H9 (cell line): Measurements from ENCODE around the gene CAMTA1. TPM values are rescaled to one million over a fixed set of nuclear protein-coding genes. Genes with fewer than 3 reads are reported as not detected.

Experiments
- DNase-seq: peaks from one replicate; pipeline ENCODE4 v3.0.0-alpha.2; 2017
- H2AFZ ChIP-seq: one replicate; pipeline ENCODE4 v1.6.1; 2013; ENCODE audit warnings: mild to moderate bottlenecking, low read length, control low read depth, moderate library complexity
- H2AK5ac ChIP-seq: 2 replicates; pipeline ENCODE4 v1.6.1; 2013; ENCODE audit warnings: low read length, control low read depth, mixed read lengths; ENCODE audit not compliant: insufficient read length
- H2BK120ac ChIP-seq: one replicate; pipeline ENCODE4 v1.6.1; 2013; ENCODE audit warnings: low read depth, mild to moderate bottlenecking, low read length, control low read depth, inconsistent platforms; ENCODE audit not compliant: poor library complexity, severe bottlenecking
- H2BK12ac ChIP-seq: 2 replicates; pipeline ENCODE4 v1.6.1; 2013; ENCODE audit warnings: low read length, control low read depth, mixed read lengths, low read depth; ENCODE audit not compliant: insufficient read length
- H2BK15ac ChIP-seq: 2 replicates; pipeline ENCODE4 v1.6.1; 2013; ENCODE audit warnings: low read depth, low read length, control low read depth
- H2BK20ac ChIP-seq: one replicate; pipeline ENCODE4 v1.6.1; 2013; ENCODE audit warnings: low read depth, mild to moderate bottlenecking, low read length, control low read depth, inconsistent platforms; ENCODE audit not compliant: poor library complexity, severe bottlenecking
- H2BK5ac ChIP-seq: 2 replicates; pipeline ENCODE4 v1.6.1; 2013; ENCODE audit warnings: low read length, control low read depth, mixed read lengths; ENCODE audit not compliant: insufficient read length
- H3K14ac ChIP-seq: 2 replicates; pipeline ENCODE4 v1.6.1; 2013; ENCODE audit warnings: low read length, control low read depth; ENCODE audit not compliant: insufficient read depth
- H3K18ac ChIP-seq: 2 replicates; pipeline ENCODE4 v1.6.1; 2013; ENCODE audit warnings: low read depth, mild to moderate bottlenecking, mixed read lengths, low read length, control low read depth; ENCODE audit not compliant: insufficient read length
- H3K23ac ChIP-seq: 2 replicates; pipeline ENCODE4 v1.6.1; 2013; ENCODE audit warnings: low read length, control low read depth, mixed read lengths, low read depth; ENCODE audit not compliant: insufficient read length
- H3K23me2 ChIP-seq: 2 replicates; pipeline ENCODE4 v1.6.1; 2013; ENCODE audit warnings: low read depth, mild to moderate bottlenecking, mixed read lengths, low read length, control low read depth; ENCODE audit not compliant: insufficient read length, poor library complexity, severe bottlenecking
- H3K27ac ChIP-seq: 2 replicates; pipeline ENCODE4 v1.5.1; 2013; ENCODE audit warnings: low read length, control low read depth, mixed read lengths, low read depth; ENCODE audit not compliant: insufficient read length
- H3K27me3 ChIP-seq: 2 replicates; pipeline ENCODE4 v1.6.1; 2013; ENCODE audit warnings: low read length, control low read depth, inconsistent platforms; ENCODE audit not compliant: insufficient read depth
- H3K4ac ChIP-seq: 2 replicates; pipeline ENCODE4 v1.6.1; 2013; ENCODE audit warnings: low read depth, mild to moderate bottlenecking, control low read depth, inconsistent platforms, low read length, moderate library complexity
- H3K4me1 ChIP-seq: 2 replicates; pipeline ENCODE4 v1.6.1; 2013; ENCODE audit warnings: low read length, control low read depth, inconsistent platforms; ENCODE audit not compliant: insufficient read depth
- H3K4me2 ChIP-seq: 2 replicates; pipeline ENCODE4 v1.6.1; 2013; ENCODE audit warnings: low read length, control low read depth, mixed read lengths; ENCODE audit not compliant: insufficient read length, insufficient read depth
- H3K56ac ChIP-seq: 2 replicates; pipeline ENCODE4 v1.6.1; 2013; ENCODE audit warnings: low read depth, mild to moderate bottlenecking, mixed read lengths, low read length, control low read depth; ENCODE audit not compliant: insufficient read length
- H3K79me1 ChIP-seq: 2 replicates; pipeline ENCODE4 v1.6.1; 2013; ENCODE audit warnings: low read depth, mild to moderate bottlenecking, moderate library complexity, low read length, control low read depth, inconsistent platforms; ENCODE audit not compliant: insufficient read depth, poor library complexity, severe bottlenecking
- H3K79me2 ChIP-seq: 2 replicates; pipeline ENCODE4 v1.6.1; 2013; ENCODE audit warnings: low read length, control low read depth, inconsistent platforms; ENCODE audit not compliant: insufficient read depth
- H3K9ac ChIP-seq: 2 replicates; pipeline ENCODE4 v1.6.1; 2013; ENCODE audit warnings: low read length, control low read depth, mixed read lengths; ENCODE audit not compliant: insufficient read length; ENCODE audit errors: extremely low read depth
- H3K9me3 ChIP-seq: one replicate; pipeline ENCODE4 v1.6.1; 2013; ENCODE audit warnings: low read depth, low read length, inconsistent platforms; ENCODE audit not compliant: control insufficient read depth
- H3T11ph ChIP-seq: one replicate; pipeline ENCODE4 v1.6.1; 2013; ENCODE audit warnings: mild to moderate bottlenecking, low read length, control low read depth, inconsistent platforms
- H4K20me1 ChIP-seq: one replicate; pipeline ENCODE4 v1.6.1; 2013; ENCODE audit not compliant: control insufficient read depth, insufficient read length, insufficient read depth
- H4K5ac ChIP-seq: 2 replicates; pipeline ENCODE4 v1.6.1; 2013; ENCODE audit warnings: low read depth, mild to moderate bottlenecking, mixed read lengths, low read length, control low read depth; ENCODE audit not compliant: insufficient read length
- H4K8ac ChIP-seq: replicated peaks from 2 replicates; pipeline ENCODE4 v1.6.1; 2013; ENCODE audit warnings: low read length, control low read depth, mixed read lengths, low read depth; ENCODE audit not compliant: insufficient read length
- H4K91ac ChIP-seq: 2 replicates; pipeline ENCODE4 v1.6.1; 2013; ENCODE audit warnings: low read depth, mild to moderate bottlenecking, moderate library complexity, mixed read lengths, low read length, control low read depth; ENCODE audit not compliant: insufficient read length
- H3K27ac Mint-ChIP-seq, 3 experiments: 2 replicates in 2 of 3; 3 replicates in 1 of 3; pipeline ENCODE4 v1.8.0; 2020 to 2021; ENCODE audit warnings: mixed read lengths in 3 of 3, mild to moderate bottlenecking in 1 of 3, moderate library complexity in 1 of 3
- H3K27me3 Mint-ChIP-seq: 2 replicates; pipeline ENCODE4 v1.8.0; 2021; ENCODE audit warnings: low read depth, mild to moderate bottlenecking, moderate library complexity, mixed read lengths
- H3K36me3 Mint-ChIP-seq, 3 experiments: 2 replicates in 2 of 3; 3 replicates in 1 of 3; pipeline ENCODE4 v1.8.0; 2020 to 2021; ENCODE audit warnings: low read depth in 3 of 3, mixed read lengths in 3 of 3; ENCODE audit not compliant: insufficient read depth in 1 of 3
- H3K4me1 Mint-ChIP-seq, 2 experiments: 2 replicates each; pipeline ENCODE4 v1.8.0; 2020; ENCODE audit warnings: mixed read lengths in 2 of 2
- H3K4me3 Mint-ChIP-seq, 2 experiments: 2 replicates in 1 of 2; 3 replicates in 1 of 2; pipeline ENCODE4 v1.8.0; 2020 to 2021; ENCODE audit warnings: mild to moderate bottlenecking in 2 of 2, mixed read lengths in 2 of 2, moderate library complexity in 1 of 2
- H3K9me3 Mint-ChIP-seq, 2 experiments: 2 replicates in 1 of 2; 3 replicates in 1 of 2; pipeline ENCODE4 v1.8.0; 2020; ENCODE audit warnings: mild to moderate bottlenecking in 2 of 2, mixed read lengths in 2 of 2, moderate library complexity in 1 of 2
- WGBS: extraction: QIAGEN DNeasy Blood & Tissue Kit; methylation state at CpG from one replicate; pipeline ENCODE4 v1.1.7; 2013; ENCODE audit warnings: missing lambda C conversion rate, low lambda C conversion rate, mixed read lengths; ENCODE audit not compliant: insufficient read length; ENCODE audit errors: extremely low coverage; 5-methylcytosine and 5-hydroxymethylcytosine counted together
- total RNA-seq: library from RNA; stranded (reverse); gene quantifications from 2 replicates; pipeline ENCODE4 v1.2.1, GENCODE V29; 2021
- TF ChIP-seq, protein P1 (sequence below): fragments of 200-600 bp; sonication (generic); conservative IDR thresholded peaks from 3 replicates; pipeline ENCODE4 v1.8.0; 2021; ENCODE audit warnings: antibody characterized with exemption, mild to moderate bottlenecking

The CAMTA1 gene
- total RNA-seq, 1 experiment from 2014 or later: 115 TPM

DNA sequence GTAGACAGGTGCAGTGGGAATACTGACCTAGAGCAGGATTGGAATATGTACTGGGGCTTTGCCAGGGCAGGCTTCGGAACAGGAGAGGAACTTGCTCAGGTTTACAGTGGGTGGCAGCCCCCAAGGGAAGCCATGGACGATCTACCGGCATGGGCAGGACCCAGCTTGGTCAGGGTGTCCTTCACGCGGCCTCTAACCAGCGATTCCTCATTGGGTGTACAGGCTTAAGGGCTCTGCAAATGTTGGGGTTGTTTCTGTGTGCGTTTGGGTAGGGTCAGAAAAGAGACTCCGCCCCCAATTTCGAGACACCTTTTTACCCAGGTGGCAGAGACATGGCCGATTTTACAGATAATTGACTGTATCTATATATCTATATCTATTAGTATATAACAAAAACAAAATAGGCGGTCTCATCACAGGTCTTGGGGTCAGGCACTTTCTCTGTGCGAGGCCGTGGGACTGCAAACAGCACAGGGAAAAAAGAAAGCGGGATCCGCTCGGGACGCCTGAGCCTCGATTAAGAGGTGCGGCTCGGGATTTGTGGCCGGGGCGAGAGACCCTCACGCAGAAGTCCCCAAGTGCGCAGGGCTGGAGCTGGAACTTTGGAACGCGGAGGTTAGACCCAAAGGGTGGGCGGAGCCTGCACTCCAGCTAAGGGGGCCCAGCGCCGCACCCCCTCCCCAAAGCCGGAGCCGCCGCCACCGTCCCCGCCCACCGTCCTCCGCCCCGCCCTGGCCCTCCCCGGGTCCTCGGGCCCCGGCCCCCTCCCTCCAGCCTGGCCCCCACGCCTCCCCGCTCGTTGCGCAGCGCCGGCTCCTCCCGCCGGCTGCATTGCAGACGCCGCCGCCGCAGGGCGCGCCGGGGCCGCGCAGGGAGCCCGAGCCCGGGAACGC is 918.3 kb downstream of the CAMTA1 start:
- peak overlapping the region; percentile 61 to 84 for H3K4me3 Mint-ChIP-seq
- TF ChIP-seq, protein P1, sequence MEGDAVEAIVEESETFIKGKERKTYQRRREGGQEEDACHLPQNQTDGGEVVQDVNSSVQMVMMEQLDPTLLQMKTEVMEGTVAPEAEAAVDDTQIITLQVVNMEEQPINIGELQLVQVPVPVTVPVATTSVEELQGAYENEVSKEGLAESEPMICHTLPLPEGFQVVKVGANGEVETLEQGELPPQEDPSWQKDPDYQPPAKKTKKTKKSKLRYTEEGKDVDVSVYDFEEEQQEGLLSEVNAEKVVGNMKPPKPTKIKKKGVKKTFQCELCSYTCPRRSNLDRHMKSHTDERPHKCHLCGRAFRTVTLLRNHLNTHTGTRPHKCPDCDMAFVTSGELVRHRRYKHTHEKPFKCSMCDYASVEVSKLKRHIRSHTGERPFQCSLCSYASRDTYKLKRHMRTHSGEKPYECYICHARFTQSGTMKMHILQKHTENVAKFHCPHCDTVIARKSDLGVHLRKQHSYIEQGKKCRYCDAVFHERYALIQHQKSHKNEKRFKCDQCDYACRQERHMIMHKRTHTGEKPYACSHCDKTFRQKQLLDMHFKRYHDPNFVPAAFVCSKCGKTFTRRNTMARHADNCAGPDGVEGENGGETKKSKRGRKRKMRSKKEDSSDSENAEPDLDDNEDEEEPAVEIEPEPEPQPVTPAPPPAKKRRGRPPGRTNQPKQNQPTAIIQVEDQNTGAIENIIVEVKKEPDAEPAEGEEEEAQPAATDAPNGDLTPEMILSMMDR: no peak
- Histone ChIP-seq H2BK15ac (no peak overlapping the region), H2BK20ac (no peak overlapping the region), H3K18ac (peak overlapping the region; percentile 21), H4K91ac (no peak overlapping the region), H3K4me2 (peak overlapping the region; percentile 71), H3T11ph (no peak overlapping the region), H3K79me2 (no peaks in the 10 kb centered on the region), H3K23me2 (peaks cover 8% of the 10 kb centered on the region), H2BK5ac (no peak overlapping the region), H3K27me3 (peaks cover 5% of the 10 kb centered on the region; the same call in 1 of the 2 replicates), H4K20me1 (no peaks in the 10 kb centered on the region), H2AK5ac (no peak overlapping the region), H3K4me1 (0 out of 2 replicates have a peak, but pooled peaks cover 3% of the 10 kb centered on the region), H3K9me3 (no peaks in the 10 kb centered on the region), H3K56ac (no peak overlapping the region), H4K8ac (no peak overlapping the region), H3K9ac (no peak overlapping the region), H3K79me1 (no peaks in the 10 kb centered on the region), H3K4ac (no peak overlapping the region), H2BK12ac (no peak overlapping the region), H2BK120ac (no peak overlapping the region), H3K23ac (no peak overlapping the region), H4K5ac (no peak overlapping the region), H2AFZ (no peak overlapping the region), H3K14ac (no peak overlapping the region), H3K27ac (no peak overlapping the region)
- peaks cover 2 to 6% of the 10 kb centered on the region in 2 experiments; a peak in 1 of 5 replicates for H3K9me3 Mint-ChIP-seq
- H3K4me1 Mint-ChIP-seq: peaks cover 18 to 24% of the 10 kb centered on the region in 2 experiments
- peak; percentile 67 for DNase-seq
- no peak overlapping the region for H3K27ac Mint-ChIP-seq
- peaks cover 0 to 10% (median 0%) of the 10 kb centered on the region in 3 experiments; a peak in 4 of 7 replicates for H3K36me3 Mint-ChIP-seq
- H3K27me3 Mint-ChIP-seq: peaks cover 63% of the 10 kb centered on the region
- WGBS: no CpG with 5 or more reads among the region's 60 CpGs
